ENCODE results near the gene MPRIP.

DNA sequence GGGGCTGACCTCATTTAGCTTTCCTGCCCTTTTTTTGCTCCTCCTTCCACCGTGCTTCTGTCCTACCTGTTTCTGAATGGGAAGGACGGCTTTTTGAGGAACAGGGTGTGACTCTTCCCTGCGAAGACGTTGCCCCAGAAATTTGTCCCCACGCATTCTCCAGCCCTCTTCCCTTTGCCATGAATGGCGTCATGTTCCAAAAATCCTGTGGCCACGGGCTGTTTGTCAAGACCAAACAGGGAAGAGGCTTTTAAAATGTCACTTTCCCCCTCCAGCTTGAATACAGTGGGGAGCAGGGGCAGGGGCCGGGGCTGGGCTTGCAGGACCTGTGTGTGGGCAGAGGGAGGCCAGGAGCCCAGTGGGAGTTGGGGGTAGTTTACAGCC, 13.9 kb downstream of the MPRIP start:
- TF ChIP-seq RARB (CRISPR knock-in tag; IDR thresholded peaks at IDR 0.05) (no peak), ARNTL (CRISPR knock-in tag; IDR thresholded peaks at IDR 0.05; ENCODE audit: borderline replicate concordance, low read depth) (no peak), OSR1 (CRISPR knock-in tag; IDR thresholded peaks at IDR 0.05) (no peak)

All from SK-N-SH treated with all-trans-retinoic acid at 6 μM for 48 hours (cell line).